H9 (cell line): ENCODE data around the gene IL36B. TPM values are rescaled to one million over a fixed set of nuclear protein-coding genes. Genes with fewer than 3 reads are reported as not detected.

Source experiments
- DNase-seq: peaks from one replicate; pipeline ENCODE4 v3.0.0-alpha.2; 2017
- H2AFZ ChIP-seq: one replicate; pipeline ENCODE4 v1.6.1; 2013; ENCODE audit warnings: mild to moderate bottlenecking, low read length, control low read depth, moderate library complexity
- H2AK5ac ChIP-seq: 2 replicates; pipeline ENCODE4 v1.6.1; 2013; ENCODE audit warnings: low read length, control low read depth, mixed read lengths; ENCODE audit not compliant: insufficient read length
- H2BK120ac ChIP-seq: one replicate; pipeline ENCODE4 v1.6.1; 2013; ENCODE audit warnings: low read depth, mild to moderate bottlenecking, low read length, control low read depth, inconsistent platforms; ENCODE audit not compliant: poor library complexity, severe bottlenecking
- H2BK12ac ChIP-seq: 2 replicates; pipeline ENCODE4 v1.6.1; 2013; ENCODE audit warnings: low read length, control low read depth, mixed read lengths, low read depth; ENCODE audit not compliant: insufficient read length
- H2BK15ac ChIP-seq: 2 replicates; pipeline ENCODE4 v1.6.1; 2013; ENCODE audit warnings: low read depth, low read length, control low read depth
- H2BK20ac ChIP-seq: one replicate; pipeline ENCODE4 v1.6.1; 2013; ENCODE audit warnings: low read depth, mild to moderate bottlenecking, low read length, control low read depth, inconsistent platforms; ENCODE audit not compliant: poor library complexity, severe bottlenecking
- H2BK5ac ChIP-seq: 2 replicates; pipeline ENCODE4 v1.6.1; 2013; ENCODE audit warnings: low read length, control low read depth, mixed read lengths; ENCODE audit not compliant: insufficient read length
- H3K14ac ChIP-seq: 2 replicates; pipeline ENCODE4 v1.6.1; 2013; ENCODE audit warnings: low read length, control low read depth; ENCODE audit not compliant: insufficient read depth
- H3K18ac ChIP-seq: 2 replicates; pipeline ENCODE4 v1.6.1; 2013; ENCODE audit warnings: low read depth, mild to moderate bottlenecking, mixed read lengths, low read length, control low read depth; ENCODE audit not compliant: insufficient read length
- H3K23ac ChIP-seq: 2 replicates; pipeline ENCODE4 v1.6.1; 2013; ENCODE audit warnings: low read length, control low read depth, mixed read lengths, low read depth; ENCODE audit not compliant: insufficient read length
- H3K23me2 ChIP-seq: 2 replicates; pipeline ENCODE4 v1.6.1; 2013; ENCODE audit warnings: low read depth, mild to moderate bottlenecking, mixed read lengths, low read length, control low read depth; ENCODE audit not compliant: insufficient read length, poor library complexity, severe bottlenecking
- H3K27ac ChIP-seq: 2 replicates; pipeline ENCODE4 v1.5.1; 2013; ENCODE audit warnings: low read length, control low read depth, mixed read lengths, low read depth; ENCODE audit not compliant: insufficient read length
- H3K27me3 ChIP-seq: 2 replicates; pipeline ENCODE4 v1.6.1; 2013; ENCODE audit warnings: low read length, control low read depth, inconsistent platforms; ENCODE audit not compliant: insufficient read depth
- H3K4ac ChIP-seq: 2 replicates; pipeline ENCODE4 v1.6.1; 2013; ENCODE audit warnings: low read depth, mild to moderate bottlenecking, control low read depth, inconsistent platforms, low read length, moderate library complexity
- H3K4me1 ChIP-seq: 2 replicates; pipeline ENCODE4 v1.6.1; 2013; ENCODE audit warnings: low read length, control low read depth, inconsistent platforms; ENCODE audit not compliant: insufficient read depth
- H3K4me2 ChIP-seq: 2 replicates; pipeline ENCODE4 v1.6.1; 2013; ENCODE audit warnings: low read length, control low read depth, mixed read lengths; ENCODE audit not compliant: insufficient read length, insufficient read depth
- H3K56ac ChIP-seq: 2 replicates; pipeline ENCODE4 v1.6.1; 2013; ENCODE audit warnings: low read depth, mild to moderate bottlenecking, mixed read lengths, low read length, control low read depth; ENCODE audit not compliant: insufficient read length
- H3K79me1 ChIP-seq: 2 replicates; pipeline ENCODE4 v1.6.1; 2013; ENCODE audit warnings: low read depth, mild to moderate bottlenecking, moderate library complexity, low read length, control low read depth, inconsistent platforms; ENCODE audit not compliant: insufficient read depth, poor library complexity, severe bottlenecking
- H3K79me2 ChIP-seq: 2 replicates; pipeline ENCODE4 v1.6.1; 2013; ENCODE audit warnings: low read length, control low read depth, inconsistent platforms; ENCODE audit not compliant: insufficient read depth
- H3K9ac ChIP-seq: 2 replicates; pipeline ENCODE4 v1.6.1; 2013; ENCODE audit warnings: low read length, control low read depth, mixed read lengths; ENCODE audit not compliant: insufficient read length; ENCODE audit errors: extremely low read depth
- H3K9me3 ChIP-seq: one replicate; pipeline ENCODE4 v1.6.1; 2013; ENCODE audit warnings: low read depth, low read length, inconsistent platforms; ENCODE audit not compliant: control insufficient read depth
- H3T11ph ChIP-seq: one replicate; pipeline ENCODE4 v1.6.1; 2013; ENCODE audit warnings: mild to moderate bottlenecking, low read length, control low read depth, inconsistent platforms
- H4K20me1 ChIP-seq: one replicate; pipeline ENCODE4 v1.6.1; 2013; ENCODE audit not compliant: control insufficient read depth, insufficient read length, insufficient read depth
- H4K5ac ChIP-seq: 2 replicates; pipeline ENCODE4 v1.6.1; 2013; ENCODE audit warnings: low read depth, mild to moderate bottlenecking, mixed read lengths, low read length, control low read depth; ENCODE audit not compliant: insufficient read length
- H4K8ac ChIP-seq: replicated peaks from 2 replicates; pipeline ENCODE4 v1.6.1; 2013; ENCODE audit warnings: low read length, control low read depth, mixed read lengths, low read depth; ENCODE audit not compliant: insufficient read length
- H4K91ac ChIP-seq: 2 replicates; pipeline ENCODE4 v1.6.1; 2013; ENCODE audit warnings: low read depth, mild to moderate bottlenecking, moderate library complexity, mixed read lengths, low read length, control low read depth; ENCODE audit not compliant: insufficient read length
- H3K27ac Mint-ChIP-seq, 3 experiments: 2 replicates in 2 of 3; 3 replicates in 1 of 3; pipeline ENCODE4 v1.8.0; 2020 to 2021; ENCODE audit warnings: mixed read lengths in 3 of 3, mild to moderate bottlenecking in 1 of 3, moderate library complexity in 1 of 3
- H3K27me3 Mint-ChIP-seq: 2 replicates; pipeline ENCODE4 v1.8.0; 2021; ENCODE audit warnings: low read depth, mild to moderate bottlenecking, moderate library complexity, mixed read lengths
- H3K36me3 Mint-ChIP-seq, 3 experiments: 2 replicates in 2 of 3; 3 replicates in 1 of 3; pipeline ENCODE4 v1.8.0; 2020 to 2021; ENCODE audit warnings: low read depth in 3 of 3, mixed read lengths in 3 of 3; ENCODE audit not compliant: insufficient read depth in 1 of 3
- H3K4me1 Mint-ChIP-seq, 2 experiments: 2 replicates each; pipeline ENCODE4 v1.8.0; 2020; ENCODE audit warnings: mixed read lengths in 2 of 2
- H3K4me3 Mint-ChIP-seq, 2 experiments: 2 replicates in 1 of 2; 3 replicates in 1 of 2; pipeline ENCODE4 v1.8.0; 2020 to 2021; ENCODE audit warnings: mild to moderate bottlenecking in 2 of 2, mixed read lengths in 2 of 2, moderate library complexity in 1 of 2
- H3K9me3 Mint-ChIP-seq, 2 experiments: 2 replicates in 1 of 2; 3 replicates in 1 of 2; pipeline ENCODE4 v1.8.0; 2020; ENCODE audit warnings: mild to moderate bottlenecking in 2 of 2, mixed read lengths in 2 of 2, moderate library complexity in 1 of 2
- CTCF ChIP-seq: fragments of 200-600 bp; sonication (generic); conservative IDR thresholded peaks from 3 replicates; pipeline ENCODE4 v1.8.0; 2021; ENCODE audit warnings: antibody characterized with exemption, mild to moderate bottlenecking
- WGBS: extraction: QIAGEN DNeasy Blood & Tissue Kit; methylation state at CpG from one replicate; pipeline ENCODE4 v1.1.7; 2013; ENCODE audit warnings: missing lambda C conversion rate, low lambda C conversion rate, mixed read lengths; ENCODE audit not compliant: insufficient read length; ENCODE audit errors: extremely low coverage; 5-methylcytosine and 5-hydroxymethylcytosine counted together
- total RNA-seq: library from RNA; stranded (reverse); gene quantifications from 2 replicates; pipeline ENCODE4 v1.2.1, GENCODE V29; 2021

Gene IL36B
- total RNA-seq, 1 experiment from 2014 or later: not detected

- Mint-ChIP-seq H3K4me1 (no peaks in the 10 kb centered on the region), H3K27me3 (peaks cover 5% of the 10 kb centered on the region), H3K9me3 (peaks cover 40 to 82% of the 10 kb centered on the region in 2 experiments), H3K4me3 (no peak overlapping the region), H3K27ac (no peak overlapping the region), H3K36me3 (peaks cover 0 to 5% (median 0%) of the 10 kb centered on the region in 3 experiments; a peak in 2 of 7 replicates)
- Histone ChIP-seq H2BK5ac (no peak overlapping the region), H3K79me1 (no peaks in the 10 kb centered on the region), H3K9ac (no peak overlapping the region), H3K18ac (no peak overlapping the region), H2AFZ (no peak overlapping the region), H3K9me3 (no peaks in the 10 kb centered on the region), H3K23ac (no peak overlapping the region), H2BK12ac (no peak overlapping the region), H3K27ac (no peak overlapping the region), H3K79me2 (no peaks in the 10 kb centered on the region), H3K56ac (no peak overlapping the region), H2AK5ac (no peak overlapping the region), H2BK120ac (no peak overlapping the region), H3K27me3 (no peaks in the 10 kb centered on the region), H2BK20ac (no peak overlapping the region), H3K23me2 (no peaks in the 10 kb centered on the region), H4K5ac (no peak overlapping the region), H3K4ac (no peak overlapping the region), H3K4me1 (no peaks in the 10 kb centered on the region), H4K20me1 (no peaks in the 10 kb centered on the region), H4K91ac (no peak overlapping the region), H3T11ph (no peak overlapping the region), H3K14ac (no peak overlapping the region), H2BK15ac (no peak overlapping the region), H3K4me2 (no peak overlapping the region), H4K8ac (no peak overlapping the region)
- no peak for DNase-seq
- no CpG with 5 or more reads among the region's 14 CpGs for WGBS
- no peak for TF ChIP-seq CTCF
Observed at GRCh38 chr2:112995346-112995920, 57.2 kb downstream of the IL36B start.
